Measurements from ENCODE around the gene NPAS4.
"Not testable (repeated sequence)": the region's sequence is repeated elsewhere in the genome, so short reads cannot be mapped to it uniquely, and the experiment has no call there.

Gene NPAS4

GRCh38 chr11:66431871-66432329 lies 11.1 kb downstream of the NPAS4 start:
- H3K9me3 Mint-ChIP-seq: not testable (repeated sequence)

GRCh38 chr11:66432597-66432996 lies 11.8 kb downstream of the NPAS4 start:
- no peak overlapping the region for H3K4me3 Mint-ChIP-seq
- H3K27me3 Mint-ChIP-seq: no peaks in the 10 kb centered on the region
- no peaks in the 10 kb centered on the region for H3K9me3 Mint-ChIP-seq
- H3K27ac Mint-ChIP-seq: no peak overlapping the region
- H3K36me3 Mint-ChIP-seq (ENCODE audit: low read depth): peaks cover 54% of the 10 kb centered on the region
- H3K4me1 Mint-ChIP-seq (ENCODE audit: low read depth): peaks cover 14% of the 10 kb centered on the region

More at GRCh38 chr11:66431871-66432329, 11.1 kb downstream of the NPAS4 start:
- H3K4me1 Mint-ChIP-seq (ENCODE audit: low read depth); H3K4me3 Mint-ChIP-seq; H3K27me3 Mint-ChIP-seq; H3K27ac Mint-ChIP-seq: not testable (repeated sequence)
- peaks cover 54% of the 10 kb centered on the region for H3K36me3 Mint-ChIP-seq (ENCODE audit: low read depth)

GRCh38 chr11:66437979-66438503 lies 17.2 kb downstream of the NPAS4 start:
- no peaks in the 10 kb centered on the region for H3K27me3 Mint-ChIP-seq
- H3K27ac Mint-ChIP-seq: peak overlapping the region; percentile 98
- peak overlapping the region; percentile 98 for H3K4me3 Mint-ChIP-seq
- peaks cover 20% of the 10 kb centered on the region for H3K4me1 Mint-ChIP-seq (ENCODE audit: low read depth)
- H3K36me3 Mint-ChIP-seq (ENCODE audit: low read depth): peaks cover 23% of the 10 kb centered on the region
- H3K9me3 Mint-ChIP-seq: peaks cover 3% of the 10 kb centered on the region

- Mint-ChIP-seq H3K36me3 (ENCODE audit: low read depth) (peaks cover 26% of the 10 kb centered on the region), H3K4me1 (ENCODE audit: low read depth) (peaks cover 20% of the 10 kb centered on the region), H3K27me3 (peaks cover 3% of the 10 kb centered on the region), H3K9me3 (peaks cover 11% of the 10 kb centered on the region), H3K27ac (peak within 1 kb of the TSS; percentile 98), H3K4me3 (peak within 1 kb of the TSS; percentile 98)
Observed at GRCh38 chr11:66438504-66439466, 17.9 kb downstream of the NPAS4 start, which contains the start of gene MRPL11. Gene MRPL11, minus strand, starts transcription at chr11:66438848. Its CDS starts 94 bp downstream, at chr11:66438754.

GRCh38 chr11:66440101-66440939 lies 19.5 kb downstream of the NPAS4 start:
- H3K4me3 Mint-ChIP-seq, H3K27me3 Mint-ChIP-seq, H3K27ac Mint-ChIP-seq: not testable (repeated sequence)
- Mint-ChIP-seq H3K9me3 (peaks cover 12% of the 10 kb centered on the region), H3K36me3 (ENCODE audit: low read depth) (peaks cover 20% of the 10 kb centered on the region), H3K4me1 (ENCODE audit: low read depth) (peaks cover 20% of the 10 kb centered on the region)

GRCh38 chr11:66440940-66441282 lies 20.1 kb downstream of the NPAS4 start:
- peaks cover 20% of the 10 kb centered on the region for H3K4me1 Mint-ChIP-seq (ENCODE audit: low read depth)
- not testable (repeated sequence) for H3K4me3 Mint-ChIP-seq, H3K27me3 Mint-ChIP-seq, H3K27ac Mint-ChIP-seq
- H3K9me3 Mint-ChIP-seq: peaks cover 12% of the 10 kb centered on the region
- peaks cover 17% of the 10 kb centered on the region for H3K36me3 Mint-ChIP-seq (ENCODE audit: low read depth)

GRCh38 chr11:66443602-66444001 lies 22.8 kb downstream of the NPAS4 start:
- peaks cover 6% of the 10 kb centered on the region for H3K36me3 Mint-ChIP-seq (ENCODE audit: low read depth)
- peaks cover 3% of the 10 kb centered on the region for H3K27me3 Mint-ChIP-seq
- H3K9me3 Mint-ChIP-seq: peaks cover 12% of the 10 kb centered on the region
- H3K4me3 Mint-ChIP-seq: no peak overlapping the region
- peaks cover 8% of the 10 kb centered on the region for H3K4me1 Mint-ChIP-seq (ENCODE audit: low read depth)
- no peak overlapping the region for H3K27ac Mint-ChIP-seq

GRCh38 chr11:66447012-66447411 lies 26.2 kb downstream of the NPAS4 start:
- Mint-ChIP-seq H3K36me3 (ENCODE audit: low read depth) (peaks cover 6% of the 10 kb centered on the region), H3K27me3 (peaks cover 3% of the 10 kb centered on the region), H3K27ac (no peak overlapping the region), H3K4me1 (ENCODE audit: low read depth) (peaks cover 6% of the 10 kb centered on the region), H3K9me3 (peaks cover 12% of the 10 kb centered on the region), H3K4me3 (no peak overlapping the region)

GRCh38 chr11:66448523-66448922 lies 27.7 kb downstream of the NPAS4 start:
- H3K27me3 Mint-ChIP-seq: peaks cover 4% of the 10 kb centered on the region
- H3K4me3 Mint-ChIP-seq: no peak overlapping the region
- H3K36me3 Mint-ChIP-seq (ENCODE audit: low read depth): no peaks in the 10 kb centered on the region
- peaks cover 6% of the 10 kb centered on the region for H3K4me1 Mint-ChIP-seq (ENCODE audit: low read depth)
- H3K27ac Mint-ChIP-seq: no peak overlapping the region
- peaks cover 4% of the 10 kb centered on the region for H3K9me3 Mint-ChIP-seq

- no peaks in the 10 kb centered on the region for H3K36me3 Mint-ChIP-seq (ENCODE audit: low read depth)
- H3K27ac Mint-ChIP-seq: no peak overlapping the region
- no peak overlapping the region for H3K4me3 Mint-ChIP-seq
- peaks cover 24% of the 10 kb centered on the region for H3K4me1 Mint-ChIP-seq (ENCODE audit: low read depth)
- peaks cover 4% of the 10 kb centered on the region for H3K27me3 Mint-ChIP-seq
- no peaks in the 10 kb centered on the region for H3K9me3 Mint-ChIP-seq
Observed at GRCh38 chr11:66450560-66450959, 29.7 kb downstream of the NPAS4 start.

GRCh38 chr11:66451663-66452062 lies 30.8 kb downstream of the NPAS4 start:
- Mint-ChIP-seq H3K27ac (no peak overlapping the region), H3K27me3 (peaks cover 4% of the 10 kb centered on the region), H3K36me3 (ENCODE audit: low read depth) (no peaks in the 10 kb centered on the region), H3K9me3 (no peaks in the 10 kb centered on the region), H3K4me1 (ENCODE audit: low read depth) (peaks cover 24% of the 10 kb centered on the region), H3K4me3 (no peak overlapping the region)

- H3K36me3 Mint-ChIP-seq (ENCODE audit: low read depth): no peaks in the 10 kb centered on the region
- no peaks in the 10 kb centered on the region for H3K9me3 Mint-ChIP-seq
- peak overlapping the region; percentile 15 for H3K27ac Mint-ChIP-seq
- H3K4me3 Mint-ChIP-seq: no peak overlapping the region
- peaks cover 4% of the 10 kb centered on the region for H3K27me3 Mint-ChIP-seq
- peaks cover 36% of the 10 kb centered on the region for H3K4me1 Mint-ChIP-seq (ENCODE audit: low read depth)
Observed at GRCh38 chr11:66454247-66454646, 33.4 kb downstream of the NPAS4 start.

- Mint-ChIP-seq H3K9me3 (no peaks in the 10 kb centered on the region), H3K4me3 (no peak overlapping the region), H3K27me3 (peaks cover 4% of the 10 kb centered on the region), H3K4me1 (ENCODE audit: low read depth) (peaks cover 42% of the 10 kb centered on the region), H3K36me3 (ENCODE audit: low read depth) (no peaks in the 10 kb centered on the region), H3K27ac (peak overlapping the region; percentile 67)
Observed at GRCh38 chr11:66454828-66455227, 34.0 kb downstream of the NPAS4 start.

GRCh38 chr11:66457826-66458225 lies 37.0 kb downstream of the NPAS4 start:
- Mint-ChIP-seq H3K27ac (peak overlapping the region; percentile 68), H3K9me3 (peaks cover 8% of the 10 kb centered on the region), H3K27me3 (no peaks in the 10 kb centered on the region), H3K4me1 (ENCODE audit: low read depth) (peaks cover 46% of the 10 kb centered on the region), H3K4me3 (no peak overlapping the region), H3K36me3 (ENCODE audit: low read depth) (peaks cover 4% of the 10 kb centered on the region)
